NCI-H526 treated with DMSO at 0.1 percent for 48 hours (cell line): ENCODE results near the gene NAT8L.

Experiments
- DNase-seq: peaks from one replicate; lab custom pipeline; 2025; lab: John Stamatoyannopoulos, UW

NAT8L gene

GRCh38 chr4:2075987-2076907, 17.1 kb downstream of the NAT8L start:
- DNase-seq, result no peak

- DNase-seq, result no peak
Observed at GRCh38 chr4:2076908-2077536, 17.9 kb downstream of the NAT8L start.

GRCh38 chr4:2077537-2078460, 18.7 kb downstream of the NAT8L start:
- no peak for DNase-seq

GRCh38 chr4:2078584-2078983, 19.5 kb downstream of the NAT8L start:
- DNase-seq, result no peak

- no peak for DNase-seq
Observed at GRCh38 chr4:2079006-2079405, 19.9 kb downstream of the NAT8L start.

GRCh38 chr4:2079926-2080325, 20.8 kb downstream of the NAT8L start:
- no peak for DNase-seq

GRCh38 chr4:2080429-2081300, 21.5 kb downstream of the NAT8L start:
- no peak for DNase-seq

GRCh38 chr4:2081540-2081939, 22.4 kb downstream of the NAT8L start:
- no peak for DNase-seq

- DNase-seq, result no peak
Observed at GRCh38 chr4:2082118-2082517, 23.0 kb downstream of the NAT8L start.

GRCh38 chr4:2082627-2083026, 23.5 kb downstream of the NAT8L start:
- no peak for DNase-seq

GRCh38 chr4:2083116-2083825, 24.1 kb downstream of the NAT8L start:
- no peak for DNase-seq

- DNase-seq, result no peak
Observed at GRCh38 chr4:2083826-2084160, 24.7 kb downstream of the NAT8L start.

GRCh38 chr4:2084316-2084715, 25.2 kb downstream of the NAT8L start:
- DNase-seq, result no peak

GRCh38 chr4:2085496-2085901, 26.4 kb downstream of the NAT8L start:
- DNase-seq, result no peak

GRCh38 chr4:2087170-2087569, 28.0 kb downstream of the NAT8L start:
- DNase-seq, result no peak

GRCh38 chr4:2089222-2089621, 30.1 kb downstream of the NAT8L start:
- no peak for DNase-seq

GRCh38 chr4:2090642-2091041, 31.5 kb downstream of the NAT8L start:
- no peak for DNase-seq

GRCh38 chr4:2091990-2092668, 33.0 kb downstream of the NAT8L start:
- DNase-seq, result no peak

GRCh38 chr4:2092669-2093053, 33.5 kb downstream of the NAT8L start:
- no peak for DNase-seq

- DNase-seq, result no peak
Observed at GRCh38 chr4:2093265-2093664, 34.1 kb downstream of the NAT8L start.
